Medulla oblongata (tissue), 1 donor: Measurements from ENCODE around the gene PLIN1.

Experiments used
- DNase-seq: peaks from one replicate; pipeline ENCODE4 v3.0.0-alpha.2; 2015; ENCODE audit errors: extremely low spot score

Gene PLIN1

GRCh38 chr15:89628806-89629715, 50.1 kb downstream of the PLIN1 start:
- DNase-seq, result no peak

DNA sequence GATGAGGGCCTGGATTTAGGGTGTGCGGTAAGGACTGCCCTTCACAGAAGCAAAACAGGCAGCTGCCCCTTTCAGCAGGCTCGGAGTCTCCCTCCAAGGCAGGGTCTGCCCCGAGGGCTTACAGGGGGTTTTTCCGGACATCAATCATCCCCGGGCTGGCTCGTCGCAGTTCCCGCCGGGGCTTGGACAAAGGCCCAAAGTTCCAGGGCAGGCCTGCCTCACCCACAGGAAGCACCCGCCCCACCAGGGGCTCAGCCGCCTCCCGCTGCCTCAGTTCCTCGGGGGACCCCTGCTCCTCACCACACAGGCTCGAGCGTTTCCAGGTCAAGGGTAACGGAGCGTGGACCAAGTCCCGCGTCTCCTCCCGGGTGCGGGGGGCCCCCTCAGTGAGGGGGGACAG, 50.9 kb downstream of the PLIN1 start:
- no peak for DNase-seq

DNA sequence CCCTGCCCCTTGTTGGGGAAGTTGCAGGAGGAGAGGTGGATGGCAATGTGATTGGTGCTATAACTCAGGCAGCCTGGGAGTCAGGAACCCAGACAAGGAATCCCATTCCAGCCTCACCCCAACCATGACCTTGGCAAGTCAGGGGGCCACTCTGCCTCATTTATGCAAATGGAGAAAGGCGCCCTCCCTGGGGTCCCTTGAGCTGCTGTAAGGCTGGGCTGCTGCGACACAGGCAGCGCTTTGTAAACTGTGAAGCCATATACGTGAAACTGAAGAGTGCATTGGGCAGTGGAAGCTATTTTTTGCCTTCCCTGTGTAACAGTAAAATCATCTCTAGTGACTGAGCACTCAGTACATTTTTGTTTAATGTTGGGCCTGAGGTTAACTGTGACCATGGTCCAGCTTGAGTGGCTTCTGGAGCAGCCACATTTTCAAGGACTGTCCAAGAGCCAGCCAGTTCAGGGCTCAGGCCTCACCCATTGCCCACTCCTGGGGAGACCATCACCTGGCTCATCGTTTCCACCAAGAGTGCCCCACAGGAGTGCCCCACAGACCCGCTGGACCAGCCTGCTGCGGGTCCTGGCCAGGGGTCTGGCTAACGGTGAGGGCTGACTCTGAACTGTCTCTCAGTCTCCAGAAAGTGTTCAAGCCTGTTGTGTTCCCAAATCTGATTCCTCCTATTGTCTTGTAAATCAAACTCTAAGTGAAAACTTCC, 51.8 kb downstream of the PLIN1 start:
- no peak for DNase-seq

GRCh38 chr15:89625716-89626115, 53.5 kb downstream of the PLIN1 start:
- DNase-seq, result no peak

DNA sequence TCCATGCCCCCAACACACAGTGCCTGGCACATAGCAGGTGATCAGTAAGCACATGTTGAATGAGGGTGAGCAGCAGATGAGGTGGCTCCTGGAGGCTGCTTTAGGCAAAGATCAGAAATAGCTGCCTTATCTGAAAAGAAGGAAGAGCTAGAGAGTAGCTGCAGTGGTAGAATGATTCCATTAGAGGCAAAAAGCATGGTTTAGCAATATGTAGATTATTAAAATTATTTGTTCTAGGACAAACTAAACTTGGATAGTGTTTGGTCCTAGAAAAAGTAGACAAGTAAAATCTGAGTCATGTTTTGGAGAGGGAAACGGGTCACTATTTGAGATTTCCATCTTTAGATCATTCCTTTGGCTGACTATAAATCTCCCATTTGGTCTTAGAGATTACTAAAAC, 56.0 kb downstream of the PLIN1 start:
- no peak for DNase-seq

DNA sequence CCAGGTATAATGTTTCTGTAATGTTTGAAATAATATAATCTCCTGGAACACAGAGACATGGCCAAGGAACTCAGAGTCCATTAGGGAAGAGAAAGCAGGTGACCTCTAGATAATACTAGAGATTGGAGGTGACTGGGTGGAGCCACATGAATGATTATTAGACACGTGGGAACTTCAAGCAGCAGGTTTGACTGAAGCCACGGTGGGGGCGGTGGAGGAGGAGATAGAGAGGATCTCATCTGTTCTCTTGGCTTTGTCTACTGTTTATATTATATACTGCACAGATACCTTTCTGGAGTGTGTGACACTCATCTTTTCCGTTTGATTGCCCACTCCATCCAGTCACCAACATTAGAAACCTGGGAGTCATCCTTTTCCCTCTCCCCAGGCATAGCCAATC, 57.6 kb downstream of the PLIN1 start:
- DNase-seq, result no peak

- DNase-seq, result no peak
These were observed 62.9 kb downstream of the PLIN1 start for GRCh38 chr15:89616228-89616627.

- DNase-seq, result no peak
These were observed 64.0 kb downstream of the PLIN1 start for GRCh38 chr15:89615135-89615534.
